ENCODE results near the gene ABCC12. TPM values are rescaled to one million over a fixed set of nuclear protein-coding genes. Genes with fewer than 3 reads are reported as not detected.

Gene ABCC12
- total and polyA plus RNA-seq, 2 of the 8 experiments (the other 6 are each of a cell fraction or from before 2014, with no cell fraction given) = 0.05 TPM; not detected in 1

GRCh38 chr16:48146131-48146530 is 9.7 kb downstream of the ABCC12 start (continued):
- TF ChIP-seq CREB1 (IDR thresholded peaks at IDR 0.05) (no peak), RXRA (IDR thresholded peaks at IDR 0.05; ENCODE audit: insufficient read depth, low read depth, low read length) (no peak), MAX (IDR thresholded peaks at IDR 0.05) (no peak), SIN3A (conservative IDR thresholded peaks at IDR 0.05 in 1 of 2, IDR thresholded peaks at IDR 0.05 in 1 of 2; ENCODE audit: low read depth in 1 of 2, low read length in 2 of 2) (no peak)

All from H1 (cell line).